Measurements from ENCODE around the gene CXorf66.
"Not testable (repeated sequence)": the region's sequence is repeated elsewhere in the genome, so short reads cannot be mapped to it uniquely, and the experiment has no call there.

CXorf66 gene

GRCh38 chrX:139965421-139965820 lies at the start of gene CXorf66:
TSS of gene CXorf66 (minus strand) at chrX:139965521. CDS start at chrX:139965496, 25 bp downstream.
- no peak for DNase-seq

- DNase-seq, result no peak
These were observed 17.5 kb upstream of the CXorf66 start for GRCh38 chrX:139982856-139983255.

GRCh38 chrX:139974471-139974870 lies 9.2 kb upstream of the CXorf66 start:
- no peak for DNase-seq

GRCh38 chrX:139972629-139973624 lies 7.6 kb upstream of the CXorf66 start:
- DNase-seq, result no peak

- DNase-seq, result no peak
These were observed 6.8 kb upstream of the CXorf66 start for GRCh38 chrX:139972113-139972512.

- DNase-seq, result no peak
These were observed 6.1 kb upstream of the CXorf66 start for GRCh38 chrX:139971394-139971749.

GRCh38 chrX:139969286-139969685 lies 4.0 kb upstream of the CXorf66 start:
- no peak for DNase-seq

- no peak for DNase-seq
These were observed 2.4 kb upstream of the CXorf66 start for GRCh38 chrX:139967750-139968149.

GRCh38 chrX:139967300-139967699 lies 2.0 kb upstream of the CXorf66 start:
- no peak for DNase-seq

- DNase-seq, result not testable (repeated sequence)
These were observed 838 bp upstream of the CXorf66 start for GRCh38 chrX:139966159-139966558.

GRCh38 chrX:139961091-139961490 lies 4.2 kb downstream of the CXorf66 start:
- not testable (repeated sequence) for DNase-seq

- no peak for DNase-seq
These were observed 15.6 kb downstream of the CXorf66 start for GRCh38 chrX:139949703-139950102.

GRCh38 chrX:139945075-139945474 lies 20.2 kb downstream of the CXorf66 start:
- no peak for DNase-seq

- no peak for DNase-seq
These were observed 29.1 kb downstream of the CXorf66 start for GRCh38 chrX:139936259-139936658.

- DNase-seq, result no peak
These were observed 31.4 kb downstream of the CXorf66 start for GRCh38 chrX:139933904-139934303.

GRCh38 chrX:139932901-139933796 lies 32.2 kb downstream of the CXorf66 start, which contains the start of gene ATP11C:
TSS of gene ATP11C (minus strand) at chrX:139933053. CDS start at chrX:139932042, 1,011 bp downstream.
- peak; percentile 80 for DNase-seq

GRCh38 chrX:139932073-139932900 lies 33.0 kb downstream of the CXorf66 start:
- peak; percentile 45 for DNase-seq

GRCh38 chrX:139931646-139932072 lies 33.7 kb downstream of the CXorf66 start:
- DNase-seq, result no peak

- peak; percentile 4 for DNase-seq
These were observed 34.2 kb downstream of the CXorf66 start for GRCh38 chrX:139930916-139931645.

- no peak for DNase-seq
These were observed 34.9 kb downstream of the CXorf66 start for GRCh38 chrX:139930401-139930800.

GRCh38 chrX:139929876-139930275 lies 35.4 kb downstream of the CXorf66 start:
- DNase-seq, result no peak

- DNase-seq, result no peak
These were observed 40.6 kb downstream of the CXorf66 start for GRCh38 chrX:139924696-139925095.

All from stimulated activated naive CD4-positive, alpha-beta T cell treated with Interleukin-2 at 50 U/mL for 16 hours (primary cell).